Measurements from ENCODE around the gene LAPTM4A. TPM values are rescaled to one million over a fixed set of nuclear protein-coding genes. Genes with fewer than 3 reads are reported as not detected.

LAPTM4A gene
- total RNA-seq, 1 donor from 2014 or later: 196 TPM

DNA sequence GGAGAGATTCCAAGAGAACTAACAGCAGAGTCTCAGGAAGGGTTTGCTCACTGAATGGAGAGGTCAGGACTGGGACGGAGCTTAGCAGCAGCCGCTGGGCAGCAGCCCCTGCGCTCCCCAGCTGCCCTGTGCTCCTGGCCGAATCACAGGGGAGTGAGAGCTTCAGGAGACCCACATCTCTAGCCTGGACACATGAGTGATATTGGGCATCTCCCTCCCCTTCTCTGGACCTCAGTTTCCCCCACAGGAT, 39.5 kb downstream of the LAPTM4A start:
- Mint-ChIP-seq H3K4me1 (ENCODE audit: unreplicated experiment) (peaks cover 14% of the 10 kb centered on the region), H3K4me3 (peak overlapping the region; percentile 85), H3K9me3 (peaks cover 12% of the 10 kb centered on the region), H3K27me3 (peaks cover 48% of the 10 kb centered on the region), H3K27ac (peak overlapping the region; percentile 65), H3K36me3 (peaks cover 3% of the 10 kb centered on the region)
- TF ChIP-seq, protein P1, sequence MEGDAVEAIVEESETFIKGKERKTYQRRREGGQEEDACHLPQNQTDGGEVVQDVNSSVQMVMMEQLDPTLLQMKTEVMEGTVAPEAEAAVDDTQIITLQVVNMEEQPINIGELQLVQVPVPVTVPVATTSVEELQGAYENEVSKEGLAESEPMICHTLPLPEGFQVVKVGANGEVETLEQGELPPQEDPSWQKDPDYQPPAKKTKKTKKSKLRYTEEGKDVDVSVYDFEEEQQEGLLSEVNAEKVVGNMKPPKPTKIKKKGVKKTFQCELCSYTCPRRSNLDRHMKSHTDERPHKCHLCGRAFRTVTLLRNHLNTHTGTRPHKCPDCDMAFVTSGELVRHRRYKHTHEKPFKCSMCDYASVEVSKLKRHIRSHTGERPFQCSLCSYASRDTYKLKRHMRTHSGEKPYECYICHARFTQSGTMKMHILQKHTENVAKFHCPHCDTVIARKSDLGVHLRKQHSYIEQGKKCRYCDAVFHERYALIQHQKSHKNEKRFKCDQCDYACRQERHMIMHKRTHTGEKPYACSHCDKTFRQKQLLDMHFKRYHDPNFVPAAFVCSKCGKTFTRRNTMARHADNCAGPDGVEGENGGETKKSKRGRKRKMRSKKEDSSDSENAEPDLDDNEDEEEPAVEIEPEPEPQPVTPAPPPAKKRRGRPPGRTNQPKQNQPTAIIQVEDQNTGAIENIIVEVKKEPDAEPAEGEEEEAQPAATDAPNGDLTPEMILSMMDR (conservative IDR thresholded peaks at IDR 0.05): no peak
- no peak for DNase-seq (ENCODE audit: extremely low spot score, unreplicated experiment)

DNA sequence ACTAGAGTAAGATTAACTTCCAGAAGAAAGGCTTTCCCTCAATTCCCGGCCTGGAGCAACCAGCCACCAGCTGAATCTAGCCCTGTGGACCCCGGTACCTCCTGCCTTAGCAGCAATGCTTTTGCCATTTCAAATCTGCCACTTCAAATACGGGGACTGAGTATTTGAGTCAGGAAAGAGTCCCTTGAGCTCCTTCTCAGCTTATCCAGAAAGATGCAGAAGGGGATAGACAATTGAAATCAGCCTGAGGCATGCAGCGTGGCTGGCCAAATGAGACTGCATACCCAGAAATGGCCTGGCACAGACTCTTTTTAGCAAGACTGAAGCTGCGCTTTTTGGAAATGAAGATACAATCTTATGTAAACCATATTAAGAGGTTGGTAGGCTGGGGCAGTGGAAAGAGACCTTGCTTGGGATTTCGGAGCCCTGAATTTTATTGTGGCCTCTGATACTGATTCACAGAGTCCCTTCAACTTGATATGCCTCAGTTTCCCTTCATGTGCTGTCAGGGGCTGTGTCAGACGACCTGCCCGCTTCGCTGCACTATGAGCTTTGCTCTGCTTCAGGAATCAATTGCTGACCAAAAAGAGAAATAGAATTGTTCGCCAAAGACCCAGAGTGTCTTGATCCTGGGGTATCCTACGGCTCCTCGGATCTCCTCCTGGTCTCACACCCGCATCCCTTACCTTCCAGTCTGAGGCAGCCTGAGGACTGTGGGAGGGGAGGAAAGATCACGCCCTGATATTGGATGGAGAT, 40.0 kb downstream of the LAPTM4A start:
- peak overlapping the region; percentile 65 for H3K27ac Mint-ChIP-seq
- H3K9me3 Mint-ChIP-seq: peaks cover 12% of the 10 kb centered on the region
- H3K36me3 Mint-ChIP-seq: peaks cover 3% of the 10 kb centered on the region
- no peak for DNase-seq (ENCODE audit: extremely low spot score, unreplicated experiment)
- TF ChIP-seq, protein P1 (conservative IDR thresholded peaks at IDR 0.05): no peak
- peak overlapping the region; percentile 85 for H3K4me3 Mint-ChIP-seq
- peaks cover 48% of the 10 kb centered on the region for H3K27me3 Mint-ChIP-seq
- peaks cover 14% of the 10 kb centered on the region for H3K4me1 Mint-ChIP-seq (ENCODE audit: unreplicated experiment)

DNA sequence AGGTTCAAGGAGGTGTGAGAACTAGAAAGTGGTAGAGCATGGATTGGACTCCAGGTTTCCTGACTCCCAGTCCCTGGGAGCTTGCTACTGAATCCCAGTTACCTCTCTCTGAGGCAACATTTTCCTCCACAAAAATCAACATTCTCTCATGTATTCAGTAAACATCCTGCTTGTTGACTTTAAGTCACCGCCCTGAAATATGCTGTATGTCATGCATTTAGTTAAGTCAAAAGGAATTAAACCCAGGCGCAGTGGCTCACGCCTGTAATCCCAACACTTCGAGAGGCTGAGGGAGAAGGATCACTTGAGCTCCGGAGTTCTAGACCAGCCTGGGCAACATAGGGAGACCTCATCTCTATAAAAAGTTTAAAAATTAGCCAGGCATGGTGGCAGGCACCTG, 42.7 kb downstream of the LAPTM4A start:
- Mint-ChIP-seq H3K9me3 (peaks cover 2% of the 10 kb centered on the region), H3K4me1 (ENCODE audit: unreplicated experiment) (peaks cover 14% of the 10 kb centered on the region), H3K4me3 (no peak overlapping the region), H3K27me3 (peaks cover 39% of the 10 kb centered on the region), H3K27ac (no peak overlapping the region), H3K36me3 (peaks cover under 1% of the 10 kb centered on the region)
- DNase-seq (ENCODE audit: extremely low spot score, unreplicated experiment): no peak
- TF ChIP-seq, protein P1 (conservative IDR thresholded peaks at IDR 0.05): no peak

DNA sequence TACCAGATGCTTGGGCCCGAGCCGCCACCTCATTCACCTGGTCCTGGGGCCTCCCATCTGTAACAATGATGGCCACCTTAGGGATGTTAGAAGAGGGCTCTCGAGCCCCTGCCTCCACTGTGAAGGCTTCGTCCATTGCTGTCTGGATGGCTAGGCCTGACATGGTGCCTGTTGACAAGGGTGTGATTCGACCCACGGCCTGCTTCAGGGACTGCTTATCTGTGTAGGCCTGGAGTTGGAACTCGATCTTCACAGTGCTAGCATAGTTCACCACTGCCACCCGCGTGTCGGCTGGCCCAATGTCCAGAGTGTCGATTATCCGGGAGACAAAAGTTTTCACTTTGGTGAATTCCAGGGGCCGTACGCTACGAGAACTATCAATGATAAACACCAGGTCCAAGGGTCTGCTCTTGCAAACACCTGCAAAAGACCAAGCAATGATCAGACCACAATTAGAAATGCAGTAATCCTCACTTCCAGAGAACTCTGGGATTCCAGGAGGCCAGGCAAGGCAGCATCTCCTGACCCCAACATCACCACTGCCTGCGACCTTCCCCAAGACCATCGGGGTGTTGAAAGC, 45.4 kb downstream of the LAPTM4A start:
- Mint-ChIP-seq H3K36me3 (no peaks in the 10 kb centered on the region), H3K4me1 (ENCODE audit: unreplicated experiment) (no peaks in the 10 kb centered on the region), H3K4me3 (no peak overlapping the region), H3K27me3 (peaks cover 19% of the 10 kb centered on the region), H3K27ac (no peak overlapping the region), H3K9me3 (no peaks in the 10 kb centered on the region)
- TF ChIP-seq, protein P1 (conservative IDR thresholded peaks at IDR 0.05): no peak
- no peak for DNase-seq (ENCODE audit: extremely low spot score, unreplicated experiment)

DNA sequence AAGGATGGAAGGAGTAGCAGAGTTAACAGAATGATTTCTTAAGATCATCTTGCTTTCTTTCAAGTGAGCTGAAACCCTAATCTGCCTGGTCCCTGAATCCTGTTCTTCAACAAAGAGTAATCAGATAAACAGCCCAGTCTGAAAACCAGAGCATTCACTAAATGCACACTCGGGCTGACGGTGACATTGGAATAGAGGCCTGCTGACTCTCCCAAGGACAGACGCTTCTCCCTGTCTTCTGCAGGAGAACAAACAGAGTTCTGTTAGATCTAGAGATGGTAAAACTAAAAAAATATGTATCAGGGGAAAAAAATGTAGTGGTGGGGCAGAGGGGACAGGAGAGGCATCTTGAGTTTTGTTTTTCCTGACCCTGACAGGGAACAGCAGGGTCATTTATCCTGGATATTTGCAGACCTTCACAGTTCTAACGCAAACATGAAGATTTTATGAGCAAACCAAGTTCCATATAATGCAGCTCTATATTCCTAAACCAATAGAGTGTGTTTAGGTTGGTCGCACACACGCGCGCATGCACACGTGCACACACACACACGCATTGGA, 46.3 kb downstream of the LAPTM4A start:
- H3K27me3 Mint-ChIP-seq: peaks cover 11% of the 10 kb centered on the region
- H3K4me3 Mint-ChIP-seq: no peak overlapping the region
- DNase-seq (ENCODE audit: extremely low spot score, unreplicated experiment): no peak
- H3K4me1 Mint-ChIP-seq (ENCODE audit: unreplicated experiment): no peaks in the 10 kb centered on the region
- H3K36me3 Mint-ChIP-seq: no peaks in the 10 kb centered on the region
- TF ChIP-seq, protein P1 (conservative IDR thresholded peaks at IDR 0.05): no peak
- H3K9me3 Mint-ChIP-seq: no peaks in the 10 kb centered on the region
- H3K27ac Mint-ChIP-seq: no peak overlapping the region

Data from type B pancreatic cell (in vitro differentiated cells).